ENCODE data around the gene THYN1. TPM values are rescaled to one million over a fixed set of nuclear protein-coding genes. Genes with fewer than 3 reads are reported as not detected.
"Not testable (repeated sequence)": the region's sequence is repeated elsewhere in the genome, so short reads cannot be mapped to it uniquely, and the experiment has no call there.

THYN1 gene
- total RNA-seq, 2 donors from 2014 or later, result 17.8 to 25.7 TPM

DNA sequence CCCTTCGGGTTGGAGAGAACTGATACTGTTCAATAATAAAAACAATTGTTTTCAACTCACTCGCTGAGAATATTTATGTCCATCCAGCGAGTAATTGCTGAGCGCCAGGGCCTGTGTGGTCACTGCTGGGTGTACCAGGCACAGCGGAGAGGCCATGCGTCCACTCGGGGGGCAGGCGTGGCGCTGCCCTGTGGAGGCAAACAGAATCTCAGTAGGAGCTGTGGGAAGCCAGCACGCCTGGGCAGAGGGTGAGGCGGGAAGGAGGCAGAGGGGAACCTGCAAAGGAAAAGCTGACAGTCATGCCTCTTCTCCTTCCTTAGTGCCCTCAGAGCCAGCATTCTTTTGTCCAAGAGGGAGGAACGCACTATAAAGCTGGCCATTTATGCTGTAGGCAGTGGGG lies 34.4 kb upstream of the THYN1 start:
- intact Hi-C loops (cut with DNase I), result no loop called here
- Histone ChIP-seq H3K9me3 (no peaks in the 10 kb centered on the region), H3K4me3 (no peak overlapping the region), H3K36me3 (replicated peaks in 1 of 2; ENCODE audit: insufficient read depth in 1 of 2, low read depth in 2 of 2) (no peaks in the 10 kb centered on the region), H3K27ac (no peak overlapping the region), H3K27me3 (no peaks in the 10 kb centered on the region), H3K4me1 (no peaks in the 10 kb centered on the region)
- ATAC-seq (no peak), DNase-seq (no peak)
- 73 to 79% methylated on average over 9 to 12 of the region's 12 CpGs for WGBS, 2 donors
- TF ChIP-seq POLR2A (IDR thresholded peaks at IDR 0.05), result no peak
- TF ChIP-seq, protein P1, sequence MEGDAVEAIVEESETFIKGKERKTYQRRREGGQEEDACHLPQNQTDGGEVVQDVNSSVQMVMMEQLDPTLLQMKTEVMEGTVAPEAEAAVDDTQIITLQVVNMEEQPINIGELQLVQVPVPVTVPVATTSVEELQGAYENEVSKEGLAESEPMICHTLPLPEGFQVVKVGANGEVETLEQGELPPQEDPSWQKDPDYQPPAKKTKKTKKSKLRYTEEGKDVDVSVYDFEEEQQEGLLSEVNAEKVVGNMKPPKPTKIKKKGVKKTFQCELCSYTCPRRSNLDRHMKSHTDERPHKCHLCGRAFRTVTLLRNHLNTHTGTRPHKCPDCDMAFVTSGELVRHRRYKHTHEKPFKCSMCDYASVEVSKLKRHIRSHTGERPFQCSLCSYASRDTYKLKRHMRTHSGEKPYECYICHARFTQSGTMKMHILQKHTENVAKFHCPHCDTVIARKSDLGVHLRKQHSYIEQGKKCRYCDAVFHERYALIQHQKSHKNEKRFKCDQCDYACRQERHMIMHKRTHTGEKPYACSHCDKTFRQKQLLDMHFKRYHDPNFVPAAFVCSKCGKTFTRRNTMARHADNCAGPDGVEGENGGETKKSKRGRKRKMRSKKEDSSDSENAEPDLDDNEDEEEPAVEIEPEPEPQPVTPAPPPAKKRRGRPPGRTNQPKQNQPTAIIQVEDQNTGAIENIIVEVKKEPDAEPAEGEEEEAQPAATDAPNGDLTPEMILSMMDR (IDR thresholded peaks at IDR 0.05), result no peak

DNA sequence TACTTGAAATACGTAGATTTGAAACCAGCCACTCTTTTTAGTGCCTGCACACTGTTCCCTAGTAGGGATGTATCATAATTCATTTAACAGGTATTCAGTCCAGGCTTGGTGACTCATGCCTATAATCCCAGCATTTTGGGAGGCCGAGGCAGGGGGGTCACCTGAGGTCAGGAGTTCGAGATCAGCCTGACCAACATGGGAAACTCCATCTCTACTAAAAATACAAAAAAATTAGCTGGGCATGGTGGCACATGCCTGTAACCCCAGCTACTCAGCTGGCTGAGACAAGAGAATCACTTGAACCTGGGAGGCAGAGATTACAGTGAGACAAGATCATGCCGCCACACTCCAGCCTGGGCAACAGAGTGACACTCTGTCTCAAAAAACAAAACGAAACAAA lies 31.2 kb upstream of the THYN1 start:
- H3K27ac ChIP-seq; intact Hi-C loops (cut with DNase I); H3K4me1 ChIP-seq; H3K4me3 ChIP-seq; H3K9me3 ChIP-seq; H3K27me3 ChIP-seq; ATAC-seq; H3K36me3 ChIP-seq (replicated peaks in 1 of 2; ENCODE audit: insufficient read depth in 1 of 2, low read depth in 2 of 2); DNase-seq: not testable (repeated sequence)
- 87 to 89% methylated on average over 5 of the region's 5 CpGs for WGBS, 2 donors

DNA sequence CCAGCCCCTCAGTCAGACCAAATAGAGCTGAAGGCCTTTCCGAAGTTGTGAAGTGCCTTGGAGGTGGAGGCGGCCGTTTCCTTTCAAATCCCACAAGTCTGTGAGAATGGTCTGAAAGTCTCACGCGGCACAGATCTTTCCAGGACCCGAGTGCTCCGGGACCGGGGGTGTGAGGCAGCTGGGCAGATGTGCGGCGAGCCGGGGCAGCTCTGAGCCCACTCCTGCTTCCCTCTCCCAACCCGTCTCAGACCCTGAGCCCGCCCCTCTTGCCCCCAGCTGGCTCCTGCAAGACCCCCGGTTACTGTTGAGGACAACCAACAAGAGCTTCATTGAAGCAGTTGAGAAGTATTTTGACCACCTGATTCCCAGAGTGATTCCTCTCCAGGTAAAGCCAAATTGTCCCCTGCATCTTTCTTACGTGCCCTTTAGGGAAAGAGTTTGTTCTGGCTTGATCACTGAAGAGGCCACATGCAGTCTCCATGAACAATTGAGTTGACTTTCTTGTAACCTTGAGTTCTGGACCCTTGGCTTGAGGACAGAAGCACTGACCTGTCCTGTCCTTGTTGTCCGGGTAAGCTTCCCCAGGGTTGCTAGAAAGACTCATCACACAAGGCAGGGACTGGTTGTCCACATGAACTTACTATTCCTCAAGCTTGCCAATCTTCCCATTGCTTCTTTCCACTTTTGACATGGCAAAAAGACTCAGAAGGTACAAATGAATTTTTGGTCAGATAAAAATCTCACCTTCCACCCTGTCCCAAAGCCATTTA lies 30.5 kb upstream of the THYN1 start:
- no peak overlapping the region for H3K27ac ChIP-seq
- DNase-seq (no peak), ATAC-seq (no peak)
- WGBS, 2 donors, result 78 to 81% methylated on average over 16 of the region's 16 CpGs
- intact Hi-C loops (cut with DNase I), result no loop called here
- no peaks in the 10 kb centered on the region for H3K36me3 ChIP-seq (replicated peaks in 1 of 2; ENCODE audit: insufficient read depth in 1 of 2, low read depth in 2 of 2)
- H3K27me3 ChIP-seq, result no peaks in the 10 kb centered on the region
- H3K4me3 ChIP-seq, result no peak overlapping the region
- H3K9me3 ChIP-seq, result no peaks in the 10 kb centered on the region
- TF ChIP-seq, protein P1 (IDR thresholded peaks at IDR 0.05), result no peak
- TF ChIP-seq POLR2A (IDR thresholded peaks at IDR 0.05), result no peak
- no peaks in the 10 kb centered on the region for H3K4me1 ChIP-seq

DNA sequence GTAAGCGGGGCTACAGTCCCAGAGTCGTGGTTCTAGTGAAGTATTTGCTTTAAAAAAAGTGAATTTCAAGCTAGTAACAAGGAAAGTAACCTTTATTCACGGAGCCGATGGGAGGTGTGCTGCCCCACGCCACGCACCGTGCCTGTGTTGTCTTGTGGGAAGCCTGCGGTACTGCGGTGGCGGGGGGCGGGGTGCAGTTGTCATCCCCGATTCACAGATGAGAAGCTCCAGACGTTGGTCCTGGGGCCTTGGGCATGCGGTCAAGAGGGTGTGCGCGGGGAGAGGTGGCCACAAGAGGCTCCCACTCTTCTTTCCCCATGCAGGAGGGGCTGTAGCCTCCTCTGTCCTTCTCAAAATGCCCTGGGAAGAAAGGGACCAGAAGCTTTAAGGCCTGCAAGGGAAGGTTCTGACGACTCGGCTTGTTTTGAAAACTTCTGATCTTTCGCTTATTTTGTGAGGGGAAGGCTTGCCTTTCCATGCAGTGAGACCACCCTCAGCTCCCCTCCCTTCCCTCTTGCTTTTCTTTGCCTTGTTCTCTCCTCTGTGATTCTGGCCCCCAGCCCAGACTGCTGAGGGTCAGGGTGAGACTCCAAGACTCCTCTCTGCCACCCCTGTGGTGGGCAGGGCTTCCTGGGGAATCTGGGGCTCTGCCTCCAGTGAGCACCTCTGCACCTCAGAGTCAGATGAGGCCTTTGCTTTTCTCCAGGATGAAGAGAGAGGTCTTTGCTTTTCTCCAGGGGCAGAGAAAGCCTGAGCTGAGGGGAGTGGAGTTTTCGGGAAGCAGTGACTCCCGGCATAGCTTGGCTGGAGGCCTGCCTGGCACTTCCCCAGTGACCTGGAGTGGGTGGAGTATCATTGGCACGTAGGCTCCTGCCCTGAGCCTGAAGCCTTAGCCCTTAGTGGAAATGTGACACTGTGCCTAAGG lies 29.2 kb upstream of the THYN1 start:
- Histone ChIP-seq H3K9me3 (no peaks in the 10 kb centered on the region), H3K4me3 (no peak overlapping the region), H3K27me3 (peaks cover 0 to 4% of the 10 kb centered on the region in 2 donors), H3K27ac (no peak overlapping the region), H3K4me1 (no peaks in the 10 kb centered on the region), H3K36me3 (replicated peaks in 1 of 2; ENCODE audit: insufficient read depth in 1 of 2, low read depth in 2 of 2) (no peaks in the 10 kb centered on the region)
- DNase-seq (no peak), ATAC-seq (no peak)
- intact Hi-C loops (cut with DNase I), result no loop called here
- 74 to 75% methylated on average over 20 to 22 of the region's 22 CpGs for WGBS, 2 donors
- no peak for TF ChIP-seq POLR2A (IDR thresholded peaks at IDR 0.05)
- TF ChIP-seq, protein P1 (IDR thresholded peaks at IDR 0.05), result no peak

DNA sequence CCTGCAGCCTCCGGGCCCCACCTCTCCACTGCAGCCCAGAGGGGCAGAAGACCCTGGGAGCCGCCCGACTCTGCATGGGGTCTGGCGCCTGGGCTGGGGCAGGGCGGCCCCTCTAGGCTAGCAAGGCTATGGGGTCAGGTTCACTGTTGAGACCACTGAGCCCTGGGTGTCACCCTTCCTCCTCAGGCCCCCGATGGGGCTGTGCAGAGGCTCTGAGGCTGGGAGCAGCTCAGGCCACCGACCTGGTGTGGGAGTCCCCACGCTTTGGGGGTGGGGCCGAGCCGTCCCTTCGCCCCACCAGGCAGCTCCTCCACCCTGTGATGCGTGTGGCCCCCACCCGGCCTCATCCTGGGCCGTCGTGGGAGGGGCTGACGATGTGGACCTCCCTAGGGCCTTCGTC lies 28.5 kb upstream of the THYN1 start:
- H3K36me3 ChIP-seq (replicated peaks in 1 of 2; ENCODE audit: insufficient read depth in 1 of 2, low read depth in 2 of 2), result not testable (repeated sequence)

More for the DNA sequence above, 28.5 kb upstream of the THYN1 start:
- H3K27ac ChIP-seq; DNase-seq; H3K9me3 ChIP-seq; H3K4me3 ChIP-seq; intact Hi-C loops (cut with DNase I); H3K4me1 ChIP-seq; H3K27me3 ChIP-seq; ATAC-seq: not testable (repeated sequence)
- WGBS, 2 donors, result 70% methylated on average over 11 of the region's 17 CpGs; no CpG with 5 or more reads in 1 of the 2 donors

Measured in body of pancreas (tissue), 4 donors.